ENCODE data around the gene SLC27A2.

DNA sequence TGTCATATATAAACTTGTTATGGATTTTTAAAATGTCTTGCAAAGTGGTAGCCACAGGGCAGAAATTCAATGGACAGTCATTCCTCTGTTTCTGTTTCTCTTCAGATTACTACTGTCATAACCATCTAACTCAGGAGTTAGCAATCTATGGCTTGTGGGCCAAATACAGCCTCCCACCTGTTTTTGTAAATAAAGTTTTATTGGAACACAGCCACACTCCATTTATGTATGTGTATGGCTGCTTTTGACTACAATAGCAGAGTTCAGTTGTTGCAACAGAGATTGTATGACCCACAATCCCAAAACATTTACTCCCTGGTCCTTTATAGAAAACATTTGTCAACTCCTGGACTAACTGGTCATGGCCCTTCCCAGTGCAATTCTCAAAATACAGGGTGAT, 20.0 kb downstream of the SLC27A2 start:
- TF ChIP-seq EZH2 (IDR thresholded peaks at IDR 0.05; ENCODE audit: low read depth, unreplicated experiment) (no peak), CREB1 (CRISPR knock-in tag; IDR thresholded peaks at IDR 0.05; ENCODE audit: low read depth) (no peak), NANOG (IDR thresholded peaks at IDR 0.05; ENCODE audit: borderline replicate concordance) (no peak)
- TF ChIP-seq, protein P1, sequence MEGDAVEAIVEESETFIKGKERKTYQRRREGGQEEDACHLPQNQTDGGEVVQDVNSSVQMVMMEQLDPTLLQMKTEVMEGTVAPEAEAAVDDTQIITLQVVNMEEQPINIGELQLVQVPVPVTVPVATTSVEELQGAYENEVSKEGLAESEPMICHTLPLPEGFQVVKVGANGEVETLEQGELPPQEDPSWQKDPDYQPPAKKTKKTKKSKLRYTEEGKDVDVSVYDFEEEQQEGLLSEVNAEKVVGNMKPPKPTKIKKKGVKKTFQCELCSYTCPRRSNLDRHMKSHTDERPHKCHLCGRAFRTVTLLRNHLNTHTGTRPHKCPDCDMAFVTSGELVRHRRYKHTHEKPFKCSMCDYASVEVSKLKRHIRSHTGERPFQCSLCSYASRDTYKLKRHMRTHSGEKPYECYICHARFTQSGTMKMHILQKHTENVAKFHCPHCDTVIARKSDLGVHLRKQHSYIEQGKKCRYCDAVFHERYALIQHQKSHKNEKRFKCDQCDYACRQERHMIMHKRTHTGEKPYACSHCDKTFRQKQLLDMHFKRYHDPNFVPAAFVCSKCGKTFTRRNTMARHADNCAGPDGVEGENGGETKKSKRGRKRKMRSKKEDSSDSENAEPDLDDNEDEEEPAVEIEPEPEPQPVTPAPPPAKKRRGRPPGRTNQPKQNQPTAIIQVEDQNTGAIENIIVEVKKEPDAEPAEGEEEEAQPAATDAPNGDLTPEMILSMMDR (conservative IDR thresholded peaks at IDR 0.05; ENCODE audit: low read depth in 2 of 2) = no peak

All from GM23338 (cell line).